Ovary (tissue), 9 donors: ENCODE data around the gene RASSF8. TPM values are rescaled to one million over a fixed set of nuclear protein-coding genes. Genes with fewer than 3 reads are reported as not detected.

Source experiments
- DNase-seq, 5 donors: peaks; one replicate each; pipeline ENCODE4 v3.0.0-alpha.2; 2019 to 2020
- H3K27ac ChIP-seq, 2 donors: fragments of 200-600 bp; one replicate each; pipeline versions ENCODE4 v1.5.1 to v1.8.0; 2019 to 2022
- H3K27me3 ChIP-seq: fragments of 200-600 bp; one replicate; pipeline ENCODE4 v1.8.0; 2022
- H3K36me3 ChIP-seq: fragments of 200-600 bp; sonication (generic); one replicate; pipeline ENCODE4 v1.5.1; 2019
- H3K4me1 ChIP-seq: one replicate; pipeline ENCODE4 v1.8.1; 2013; ENCODE audit warnings: mild to moderate bottlenecking, moderate library complexity; ENCODE audit not compliant: insufficient read depth
- H3K4me3 ChIP-seq: fragments of 200-600 bp; sonication (generic); one replicate; pipeline ENCODE4 v1.5.1; 2017
- H3K9me3 ChIP-seq, 2 donors: fragments of 200-600 bp in 1 of 2; sonication (generic) in 1 of 2; one replicate each; pipeline versions ENCODE4 v1.5.1 to v1.8.1; 2013 to 2019; ENCODE audit warnings: mild to moderate bottlenecking in 1 of 2, moderate library complexity in 1 of 2
- EP300 ChIP-seq: sonication (generic); formaldehyde crosslinking; IDR thresholded peaks from one replicate; pipeline ENCODE4 v1.6.1; 2017; ENCODE audit warnings: antibody characterized with exemption
- POLR2A ChIP-seq: fragments of 450-650 bp; IDR thresholded peaks from one replicate; pipeline ENCODE4 v1.6.1; 2017; ENCODE audit warnings: antibody characterized with exemption, mild to moderate bottlenecking, moderate library complexity
- WGBS, 3 donors: extraction: QIAGEN DNeasy Blood & Tissue Kit in 1 of 3; methylation state at CpG; one replicate each; pipeline versions ENCODE4 v1.1.5 to v1.1.7; 2013 to 2017; 5-methylcytosine and 5-hydroxymethylcytosine counted together
- intact Hi-C, 4 donors: fragments of 100-400 bp; cut with DNase I; formaldehyde crosslinking; loops; one replicate each; pipeline versions ENCODE4 v1.11.0 to v1.15.1; 2022 to 2023
- polyA plus RNA-seq, 2 donors: library from polyadenylated mRNA; stranded (reverse); fragments of 200-250 nt in 1 of 2; fragments of 350-450 nt in 1 of 2; fragmentation: Illumina TruSeq in 1 of 2; extraction: RNeasy Lipid Tissue Mini Kit (QIAGEN cat#74804) in 1 of 2; gene quantifications; one replicate each; pipeline ENCODE4 v1.2.3, GENCODE V29; 2013 to 2014
- total RNA-seq, 7 donors: library from RNA; depleted of rRNA in 2 of 7; stranded (reverse); fragments of >200 nt in 2 of 7; fragmentation: NEBNext Ultra II Directional in 3 of 7; extraction: Animal tissue kit (Norgen Biotek cat#: 25700) in 3 of 7; gene quantifications; one replicate each; pipeline versions ENCODE4 v1.1.0 to v1.2.4, GENCODE V29; 2016 to 2023
- TF ChIP-seq, protein P1 (sequence below), 3 donors: fragments of 450-650 bp in 2 of 3; fragments of 200-600 bp in 1 of 3; IDR thresholded peaks; one replicate each; pipeline versions ENCODE4 v1.5.1 to v1.8.0; 2016 to 2022; ENCODE audit warnings: antibody characterized with exemption in 3 of 3, mild to moderate bottlenecking in 1 of 3
- donor health status: DM: no; HTN: no; CAD: no; lungs with moderate emphysema.
- donor health status: DM: no; HTN: no; CAD: no.
- donor health status: Bipolar disorder and iron deficiency.
- donor health status: DM: yes; HTN: yes; CAD: no.
- donor health status: DM: no; HTN: no; CAD: no.
- donor health status: DM: yes; HTN: yes; CAD: no.

RASSF8 gene
- total and polyA plus RNA-seq, 9 donors: 16.5 to 134 (median 82.5) TPM

DNA sequence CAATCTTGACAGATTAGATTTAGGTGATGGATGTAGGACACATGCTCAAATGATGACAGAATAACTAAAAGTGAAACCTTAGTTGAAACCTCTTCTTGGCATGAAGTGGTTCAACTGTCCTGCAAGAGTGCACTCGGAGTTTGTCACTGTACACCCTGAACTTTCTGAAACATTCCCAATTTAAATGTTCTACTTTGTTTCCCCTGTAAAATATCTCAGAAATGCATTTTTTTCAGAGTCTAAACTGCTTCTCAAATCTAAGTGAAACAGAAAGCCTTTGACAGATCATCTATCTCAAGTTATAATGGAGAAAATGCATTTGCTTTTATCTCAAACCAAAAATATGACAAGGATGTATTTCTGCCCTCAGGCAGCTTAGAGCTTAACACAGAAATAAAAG, 100.3 kb downstream of the RASSF8 start:
- Histone ChIP-seq H3K27me3 (no peaks in the 10 kb centered on the region), H3K4me1 (no peaks in the 10 kb centered on the region), H3K27ac (no peak overlapping the region), H3K9me3 (no peaks in the 10 kb centered on the region), H3K36me3 (no peaks in the 10 kb centered on the region), H3K4me3 (no peak overlapping the region)
- no peak for DNase-seq
- WGBS, 3 donors: 83 to 91% (median 88%) methylated on average over 1 of the region's 1 CpG
- TF ChIP-seq POLR2A: no peak
- no peak for TF ChIP-seq EP300
- TF ChIP-seq, protein P1, sequence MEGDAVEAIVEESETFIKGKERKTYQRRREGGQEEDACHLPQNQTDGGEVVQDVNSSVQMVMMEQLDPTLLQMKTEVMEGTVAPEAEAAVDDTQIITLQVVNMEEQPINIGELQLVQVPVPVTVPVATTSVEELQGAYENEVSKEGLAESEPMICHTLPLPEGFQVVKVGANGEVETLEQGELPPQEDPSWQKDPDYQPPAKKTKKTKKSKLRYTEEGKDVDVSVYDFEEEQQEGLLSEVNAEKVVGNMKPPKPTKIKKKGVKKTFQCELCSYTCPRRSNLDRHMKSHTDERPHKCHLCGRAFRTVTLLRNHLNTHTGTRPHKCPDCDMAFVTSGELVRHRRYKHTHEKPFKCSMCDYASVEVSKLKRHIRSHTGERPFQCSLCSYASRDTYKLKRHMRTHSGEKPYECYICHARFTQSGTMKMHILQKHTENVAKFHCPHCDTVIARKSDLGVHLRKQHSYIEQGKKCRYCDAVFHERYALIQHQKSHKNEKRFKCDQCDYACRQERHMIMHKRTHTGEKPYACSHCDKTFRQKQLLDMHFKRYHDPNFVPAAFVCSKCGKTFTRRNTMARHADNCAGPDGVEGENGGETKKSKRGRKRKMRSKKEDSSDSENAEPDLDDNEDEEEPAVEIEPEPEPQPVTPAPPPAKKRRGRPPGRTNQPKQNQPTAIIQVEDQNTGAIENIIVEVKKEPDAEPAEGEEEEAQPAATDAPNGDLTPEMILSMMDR (IDR thresholded peaks at IDR 0.05): no peak
- intact Hi-C loops: no loop called here

DNA sequence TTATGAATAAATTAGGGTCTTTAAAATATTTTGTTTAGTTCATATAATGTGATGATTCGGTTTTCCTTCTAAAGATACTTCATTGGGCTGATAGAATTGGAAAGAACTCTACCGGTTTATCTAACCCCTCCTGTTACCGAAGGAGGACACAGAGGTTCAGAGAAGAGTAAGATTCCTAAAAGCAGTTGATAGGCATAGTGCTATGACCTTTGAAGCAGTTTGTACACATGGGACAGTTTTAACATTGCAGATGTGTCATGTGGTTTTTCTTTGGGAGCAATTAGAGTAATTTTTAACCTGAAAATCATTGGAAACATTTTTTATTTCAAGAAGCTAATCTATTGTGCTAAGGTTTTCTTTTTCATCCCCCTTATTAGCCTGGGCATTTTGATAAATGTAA, 103.5 kb downstream of the RASSF8 start:
- intact Hi-C loops: no loop called here
- H3K27ac ChIP-seq: no peak overlapping the region
- DNase-seq: no peak
- H3K4me1 ChIP-seq: no peaks in the 10 kb centered on the region
- WGBS, 3 donors: 97 to 98% (median 97%) methylated on average over 3 of the region's 3 CpGs
- no peak overlapping the region for H3K4me3 ChIP-seq
- H3K27me3 ChIP-seq: no peaks in the 10 kb centered on the region
- H3K36me3 ChIP-seq: no peaks in the 10 kb centered on the region
- TF ChIP-seq EP300 (no peak), POLR2A (no peak)
- TF ChIP-seq, protein P1 (IDR thresholded peaks at IDR 0.05): no peak
- H3K9me3 ChIP-seq: no peaks in the 10 kb centered on the region

DNA sequence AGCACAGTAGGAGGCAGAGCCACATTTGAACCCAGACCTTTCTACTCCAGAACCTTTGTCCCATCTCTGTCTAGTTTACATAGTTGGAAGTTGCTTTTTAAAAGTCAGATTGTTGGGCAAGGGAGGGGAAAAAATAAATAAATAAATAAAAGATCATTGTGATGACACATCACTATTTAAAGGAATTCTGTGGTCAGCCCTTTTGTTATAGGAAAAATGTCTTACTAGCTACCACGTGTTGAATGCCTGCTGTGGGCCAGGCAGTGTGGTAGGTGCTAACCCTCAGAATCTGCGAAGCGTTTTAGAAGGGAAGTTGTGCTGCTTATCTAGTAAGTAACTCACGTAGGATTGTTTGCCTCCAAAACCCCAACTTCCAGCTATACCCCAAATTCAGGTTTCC, 104.1 kb downstream of the RASSF8 start:
- no peaks in the 10 kb centered on the region for H3K27me3 ChIP-seq
- no peaks in the 10 kb centered on the region for H3K36me3 ChIP-seq
- 83 to 92% (median 88%) methylated on average over 4 of the region's 4 CpGs for WGBS, 3 donors
- H3K4me3 ChIP-seq: no peak overlapping the region
- TF ChIP-seq EP300: no peak
- TF ChIP-seq, protein P1 (IDR thresholded peaks at IDR 0.05): no peak
- TF ChIP-seq POLR2A: no peak
- no peak overlapping the region for H3K27ac ChIP-seq
- H3K9me3 ChIP-seq: no peaks in the 10 kb centered on the region
- intact Hi-C loops: no loop called here
- no peak for DNase-seq
- H3K4me1 ChIP-seq: no peaks in the 10 kb centered on the region

DNA sequence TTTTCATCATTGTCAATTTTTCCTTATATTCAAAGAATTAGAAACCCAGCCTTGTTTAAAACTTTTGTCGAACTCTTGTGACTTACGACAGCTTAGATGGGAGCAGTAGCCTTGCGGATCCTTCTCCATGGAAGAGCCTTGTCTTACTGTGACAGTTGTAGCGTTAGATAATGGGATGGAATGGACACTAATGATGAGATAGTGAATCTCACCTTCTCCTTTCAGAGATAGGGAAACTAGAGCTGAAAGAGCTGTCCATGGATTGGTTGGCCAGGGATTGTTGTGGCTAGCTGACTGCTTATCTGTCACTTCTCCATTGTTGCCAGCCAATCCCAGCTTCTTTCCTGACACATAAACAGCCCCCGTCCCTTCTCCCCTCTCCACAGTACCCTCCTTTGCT, 107.0 kb downstream of the RASSF8 start:
- no peaks in the 10 kb centered on the region for H3K9me3 ChIP-seq
- no peak overlapping the region for H3K4me3 ChIP-seq
- no peaks in the 10 kb centered on the region for H3K4me1 ChIP-seq
- no peak overlapping the region for H3K27ac ChIP-seq
- no peaks in the 10 kb centered on the region for H3K27me3 ChIP-seq
- WGBS, 3 donors: 97 to 99% (median 97%) methylated on average over 5 of the region's 5 CpGs
- intact Hi-C loops: no loop called here
- TF ChIP-seq POLR2A (no peak), EP300 (no peak)
- TF ChIP-seq, protein P1 (IDR thresholded peaks at IDR 0.05): no peak
- H3K36me3 ChIP-seq: no peaks in the 10 kb centered on the region
- DNase-seq: no peak

DNA sequence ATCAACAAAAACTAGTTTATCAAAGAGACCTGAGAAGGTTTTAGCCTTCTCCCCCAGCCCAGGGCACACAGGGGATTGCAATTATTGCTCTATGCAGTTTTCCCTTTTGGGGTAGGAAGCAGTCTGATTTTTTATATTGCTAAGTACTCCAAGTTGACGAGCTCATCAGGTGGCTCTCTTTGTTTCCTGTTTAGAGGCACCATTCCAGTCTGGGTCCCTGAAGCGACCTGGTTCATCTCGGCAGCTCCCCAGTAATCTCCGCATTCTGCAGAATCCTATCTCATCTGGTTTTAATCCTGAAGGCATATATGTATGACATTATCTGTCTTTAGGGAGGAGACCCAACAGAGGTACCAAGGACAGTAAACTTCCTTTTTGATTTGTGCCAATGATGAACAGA, 110.0 kb downstream of the RASSF8 start:
- H3K27me3 ChIP-seq: no peaks in the 10 kb centered on the region

More for the DNA sequence above, 110.0 kb downstream of the RASSF8 start:
- Histone ChIP-seq H3K4me1 (no peaks in the 10 kb centered on the region), H3K27ac (no peak overlapping the region), H3K9me3 (no peaks in the 10 kb centered on the region), H3K36me3 (no peaks in the 10 kb centered on the region), H3K4me3 (no peak overlapping the region)
- intact Hi-C loops: no loop called here
- DNase-seq: no peak
- 93 to 96% (median 95%) methylated on average over 4 of the region's 4 CpGs for WGBS, 3 donors
- TF ChIP-seq, protein P1 (IDR thresholded peaks at IDR 0.05): no peak
- TF ChIP-seq EP300: no peak
- TF ChIP-seq POLR2A: no peak
